ENCODE measurements around the gene CPT1C. TPM values are rescaled to one million over a fixed set of nuclear protein-coding genes. Genes with fewer than 3 reads are reported as not detected.

The CPT1C gene
- total RNA-seq, 1 donor from 2014 or later = 48.8 TPM

DNA sequence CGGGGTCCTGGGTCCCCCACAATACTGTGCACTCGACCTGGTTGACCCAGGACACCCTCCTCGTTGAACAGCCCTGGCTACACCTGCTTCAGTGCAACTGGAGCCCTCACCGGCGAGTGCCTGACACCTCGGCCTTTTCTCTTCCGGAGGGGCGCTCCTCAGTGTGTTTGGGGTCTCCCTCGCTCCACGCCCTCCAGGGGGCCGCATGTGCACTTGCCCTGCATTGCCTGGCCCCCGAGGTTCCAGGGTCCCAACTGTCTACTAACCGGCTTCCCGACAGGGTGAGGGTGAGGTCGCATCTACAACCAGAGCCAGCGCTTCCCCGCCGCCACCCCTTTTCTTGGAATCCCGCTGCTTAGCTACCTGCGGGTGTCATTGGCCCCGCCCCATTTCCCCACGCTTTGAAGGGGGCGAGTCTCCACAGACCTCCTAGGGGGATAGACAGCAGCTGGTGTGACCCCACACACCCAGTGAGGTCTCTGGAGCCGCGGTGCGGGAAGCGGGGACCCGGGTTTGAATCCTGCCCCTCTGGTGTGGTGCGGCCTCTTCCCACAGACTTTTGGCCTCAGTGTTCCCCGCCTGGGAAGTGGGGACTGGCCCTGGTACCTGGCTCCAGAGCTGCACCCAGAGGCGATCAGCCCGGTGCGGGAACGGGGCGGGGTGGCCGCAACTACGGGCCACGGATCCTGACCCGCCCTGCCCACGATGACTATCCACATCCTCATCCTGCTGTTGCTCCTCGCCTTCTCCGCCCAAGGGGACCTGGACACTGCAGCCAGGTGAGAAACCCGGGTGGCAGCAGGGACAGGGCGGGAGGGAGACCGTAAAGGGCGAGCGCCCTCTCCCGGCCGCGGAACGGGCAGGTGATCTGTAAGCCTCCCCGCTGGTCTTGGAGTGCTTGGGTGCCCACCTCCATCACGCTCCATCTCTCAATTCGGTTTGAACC, 1.5 kb upstream of the CPT1C start, which contains the start of gene ADM5:
Gene ADM5, plus strand, starts transcription at position 462 of the 946 bp plus-strand sequence. Its CDS starts 244 bp downstream, at position 706.
- TF ChIP-seq, protein P1, sequence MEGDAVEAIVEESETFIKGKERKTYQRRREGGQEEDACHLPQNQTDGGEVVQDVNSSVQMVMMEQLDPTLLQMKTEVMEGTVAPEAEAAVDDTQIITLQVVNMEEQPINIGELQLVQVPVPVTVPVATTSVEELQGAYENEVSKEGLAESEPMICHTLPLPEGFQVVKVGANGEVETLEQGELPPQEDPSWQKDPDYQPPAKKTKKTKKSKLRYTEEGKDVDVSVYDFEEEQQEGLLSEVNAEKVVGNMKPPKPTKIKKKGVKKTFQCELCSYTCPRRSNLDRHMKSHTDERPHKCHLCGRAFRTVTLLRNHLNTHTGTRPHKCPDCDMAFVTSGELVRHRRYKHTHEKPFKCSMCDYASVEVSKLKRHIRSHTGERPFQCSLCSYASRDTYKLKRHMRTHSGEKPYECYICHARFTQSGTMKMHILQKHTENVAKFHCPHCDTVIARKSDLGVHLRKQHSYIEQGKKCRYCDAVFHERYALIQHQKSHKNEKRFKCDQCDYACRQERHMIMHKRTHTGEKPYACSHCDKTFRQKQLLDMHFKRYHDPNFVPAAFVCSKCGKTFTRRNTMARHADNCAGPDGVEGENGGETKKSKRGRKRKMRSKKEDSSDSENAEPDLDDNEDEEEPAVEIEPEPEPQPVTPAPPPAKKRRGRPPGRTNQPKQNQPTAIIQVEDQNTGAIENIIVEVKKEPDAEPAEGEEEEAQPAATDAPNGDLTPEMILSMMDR (IDR thresholded peaks at IDR 0.05) = peak; percentile 38
- no peaks in the 10 kb centered on the region for H3K27me3 Mint-ChIP-seq (ENCODE audit: unreplicated experiment)

GRCh38 chr19:49690079-49690655, 749 bp upstream of the CPT1C start:
- Mint-ChIP-seq H3K27ac (ENCODE audit: unreplicated experiment) (peak overlapping the region; percentile 85), H3K9me3 (ENCODE audit: unreplicated experiment) (no peaks in the 10 kb centered on the region), H3K36me3 (ENCODE audit: unreplicated experiment) (peaks cover 13% of the 10 kb centered on the region), H3K4me3 (ENCODE audit: unreplicated experiment) (peak overlapping the region; percentile 89), H3K4me1 (ENCODE audit: unreplicated experiment) (peaks cover 30% of the 10 kb centered on the region), H3K27me3 (ENCODE audit: unreplicated experiment) (no peaks in the 10 kb centered on the region)
- DNase-seq (ENCODE audit: extremely low spot score, unreplicated experiment) = no peak
- TF ChIP-seq, protein P1 (IDR thresholded peaks at IDR 0.05) = no peak

More for the DNA sequence above, 1.5 kb upstream of the CPT1C start, which contains the start of gene ADM5:
- peaks cover 30% of the 10 kb centered on the region for H3K4me1 Mint-ChIP-seq (ENCODE audit: unreplicated experiment)
- peaks cover 15% of the 10 kb centered on the region for H3K36me3 Mint-ChIP-seq (ENCODE audit: unreplicated experiment)
- H3K4me3 Mint-ChIP-seq (ENCODE audit: unreplicated experiment) = peak within 1 kb of the TSS; percentile 89
- no peak for DNase-seq (ENCODE audit: extremely low spot score, unreplicated experiment)
- H3K9me3 Mint-ChIP-seq (ENCODE audit: unreplicated experiment) = no peaks in the 10 kb centered on the region
- peak within 1 kb of the TSS; percentile 85 for H3K27ac Mint-ChIP-seq (ENCODE audit: unreplicated experiment)

- TF ChIP-seq, protein P1 (IDR thresholded peaks at IDR 0.05) = no peak
- H3K27ac Mint-ChIP-seq (ENCODE audit: unreplicated experiment) = peak overlapping the region; percentile 85
- peak; percentile 91 for DNase-seq (ENCODE audit: extremely low spot score, unreplicated experiment)
- peaks cover 6% of the 10 kb centered on the region for H3K36me3 Mint-ChIP-seq (ENCODE audit: unreplicated experiment)
- H3K4me3 Mint-ChIP-seq (ENCODE audit: unreplicated experiment) = peak overlapping the region; percentile 89
- H3K27me3 Mint-ChIP-seq (ENCODE audit: unreplicated experiment) = no peaks in the 10 kb centered on the region
- H3K9me3 Mint-ChIP-seq (ENCODE audit: unreplicated experiment) = no peaks in the 10 kb centered on the region
- peaks cover 30% of the 10 kb centered on the region for H3K4me1 Mint-ChIP-seq (ENCODE audit: unreplicated experiment)
Measured at GRCh38 chr19:49691243-49692146, 579 bp downstream of the CPT1C start.

DNA sequence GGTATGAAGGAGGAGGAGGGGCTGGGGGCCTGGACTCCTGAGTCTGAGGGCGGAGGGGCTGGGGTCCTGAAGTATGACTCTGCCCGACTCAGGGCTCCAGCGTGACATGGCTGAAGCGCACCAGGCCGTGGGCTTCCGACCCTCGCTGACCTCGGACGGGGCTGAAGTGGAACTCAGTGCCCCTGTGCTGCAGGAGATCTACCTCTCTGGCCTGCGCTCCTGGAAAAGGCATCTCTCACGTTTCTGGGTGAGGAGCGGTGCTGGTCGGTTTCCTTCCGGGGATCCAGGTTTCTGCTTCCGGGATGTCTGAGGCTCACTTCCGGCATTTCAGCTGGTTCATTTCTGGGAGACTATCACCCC, 1.2 kb downstream of the CPT1C start:
- Mint-ChIP-seq H3K4me3 (ENCODE audit: unreplicated experiment) (peak overlapping the region; percentile 33), H3K9me3 (ENCODE audit: unreplicated experiment) (no peaks in the 10 kb centered on the region), H3K27me3 (ENCODE audit: unreplicated experiment) (no peaks in the 10 kb centered on the region), H3K4me1 (ENCODE audit: unreplicated experiment) (peaks cover 29% of the 10 kb centered on the region), H3K27ac (ENCODE audit: unreplicated experiment) (peak overlapping the region; percentile 38), H3K36me3 (ENCODE audit: unreplicated experiment) (peaks cover 8% of the 10 kb centered on the region)
- TF ChIP-seq, protein P1 (IDR thresholded peaks at IDR 0.05) = no peak
- DNase-seq (ENCODE audit: extremely low spot score, unreplicated experiment) = no peak
